GM18502 (cell line): ENCODE data around the gene LDHD.

Experiments used
- ATAC-seq: cut with Tn5 transposase; IDR thresholded peaks from one replicate; pipeline ENCODE4 v1.9.1; 2021; ENCODE audit warnings: mild to moderate bottlenecking; ENCODE audit not compliant: unreplicated experiment, poor library complexity

The LDHD gene

DNA sequence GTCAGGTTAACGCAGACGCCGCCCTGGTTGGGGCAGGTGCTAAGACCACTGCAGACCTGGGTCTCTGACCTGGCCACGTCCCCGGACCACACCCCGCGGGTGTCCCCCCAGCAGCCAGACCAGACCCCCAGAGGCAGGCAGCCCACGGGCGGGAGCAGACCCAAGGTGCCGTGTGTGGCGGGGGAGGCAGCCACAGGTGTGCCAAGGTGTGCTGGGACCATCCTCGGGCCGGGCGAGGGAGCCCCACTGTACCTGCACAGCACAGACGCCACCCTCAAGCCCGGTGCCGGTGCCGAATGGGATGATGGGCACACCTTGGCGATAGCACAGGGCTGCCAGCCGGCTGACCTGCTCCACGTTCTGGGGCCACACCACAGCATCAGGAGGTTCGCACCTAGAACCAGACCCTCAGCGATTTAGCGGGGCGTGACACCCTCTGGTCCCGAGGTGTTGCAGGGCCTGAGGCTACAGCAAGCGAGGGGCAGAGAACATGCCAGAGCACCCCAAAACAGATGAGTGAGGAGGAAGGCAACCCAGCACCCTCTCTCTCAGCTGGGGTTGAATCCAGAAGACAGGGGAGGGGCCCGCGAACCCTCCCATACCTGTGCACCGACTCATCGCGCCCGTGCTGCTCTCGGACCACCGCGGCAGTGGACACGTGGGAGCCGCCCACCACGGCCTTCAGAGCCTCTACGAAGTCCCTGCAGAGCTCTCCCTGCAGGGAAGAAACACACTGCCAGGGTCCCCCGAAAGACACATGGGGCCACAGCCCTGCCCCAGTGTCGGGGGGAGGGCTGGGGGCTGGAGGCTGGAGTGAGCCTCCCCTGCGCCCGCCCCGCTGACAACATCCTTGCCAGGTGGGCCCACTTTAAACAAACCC is 1.4 kb downstream of the LDHD start:
- ATAC-seq: no peak

DNA sequence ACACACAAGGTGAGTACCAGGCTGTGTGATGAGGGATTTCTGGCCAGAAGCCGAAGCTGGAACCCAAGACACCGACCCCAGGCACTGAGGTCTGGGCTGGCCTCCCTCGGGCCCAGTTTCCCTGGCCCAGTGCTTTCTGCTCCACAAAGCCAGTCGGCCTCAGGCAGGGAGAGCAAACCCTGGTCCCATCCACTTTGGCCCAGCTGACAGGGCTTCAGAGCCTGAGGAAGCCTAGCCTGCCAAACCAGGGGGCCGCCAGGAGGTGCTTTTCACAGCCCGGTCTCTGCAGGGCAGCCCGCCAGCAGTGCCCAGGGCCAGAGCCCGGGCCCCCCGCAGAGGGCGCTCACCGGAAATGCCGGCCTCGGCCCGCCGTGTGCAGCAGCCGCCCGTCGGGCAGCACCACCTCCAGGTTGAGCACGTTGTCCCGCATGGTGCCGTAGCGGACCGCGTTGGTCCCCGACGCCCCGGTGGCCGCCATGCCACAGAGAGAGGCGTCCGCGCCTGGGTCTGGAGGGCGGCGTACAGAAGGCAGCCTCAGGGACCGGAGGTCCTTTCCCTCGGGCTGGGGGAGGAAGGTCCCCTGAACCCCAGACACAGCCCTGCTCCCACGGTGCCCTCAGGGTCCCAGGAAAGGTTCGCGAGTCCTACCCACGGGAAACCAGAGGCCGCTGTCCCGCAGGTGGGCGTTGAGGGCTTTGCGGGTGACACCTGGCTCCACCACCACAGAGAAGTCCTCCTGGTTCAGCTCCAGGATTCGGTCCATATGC is 2.2 kb downstream of the LDHD start:
- no peak for ATAC-seq

DNA sequence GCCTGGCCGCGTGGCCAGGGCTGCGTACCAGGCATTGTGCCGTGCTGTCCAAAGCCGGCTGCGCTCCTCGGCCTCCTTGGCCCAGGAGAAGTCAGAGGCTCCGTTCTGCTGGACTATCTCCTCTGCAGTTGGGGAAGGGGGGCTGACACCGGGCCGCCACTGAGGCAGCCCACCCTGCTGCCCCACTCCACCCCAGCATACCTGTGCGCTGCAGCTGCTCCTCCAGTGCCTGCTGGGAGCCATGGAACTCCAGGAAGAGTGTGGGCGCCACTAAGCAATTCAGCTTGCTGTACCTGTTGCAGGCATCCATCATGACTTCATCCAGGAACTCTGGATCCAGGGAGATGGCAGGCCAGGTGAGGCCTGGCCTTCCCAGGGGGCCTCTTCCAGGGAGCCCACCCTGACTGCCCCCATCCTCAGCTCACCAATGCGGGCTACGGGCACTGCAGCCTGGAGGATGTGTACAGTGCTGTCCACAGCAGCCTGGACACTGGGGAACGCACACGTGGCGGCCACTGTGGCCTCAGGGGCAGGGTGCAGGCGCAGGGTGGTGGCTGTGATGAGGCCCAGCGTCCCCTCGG is 2.9 kb downstream of the LDHD start:
- no peak for ATAC-seq

DNA sequence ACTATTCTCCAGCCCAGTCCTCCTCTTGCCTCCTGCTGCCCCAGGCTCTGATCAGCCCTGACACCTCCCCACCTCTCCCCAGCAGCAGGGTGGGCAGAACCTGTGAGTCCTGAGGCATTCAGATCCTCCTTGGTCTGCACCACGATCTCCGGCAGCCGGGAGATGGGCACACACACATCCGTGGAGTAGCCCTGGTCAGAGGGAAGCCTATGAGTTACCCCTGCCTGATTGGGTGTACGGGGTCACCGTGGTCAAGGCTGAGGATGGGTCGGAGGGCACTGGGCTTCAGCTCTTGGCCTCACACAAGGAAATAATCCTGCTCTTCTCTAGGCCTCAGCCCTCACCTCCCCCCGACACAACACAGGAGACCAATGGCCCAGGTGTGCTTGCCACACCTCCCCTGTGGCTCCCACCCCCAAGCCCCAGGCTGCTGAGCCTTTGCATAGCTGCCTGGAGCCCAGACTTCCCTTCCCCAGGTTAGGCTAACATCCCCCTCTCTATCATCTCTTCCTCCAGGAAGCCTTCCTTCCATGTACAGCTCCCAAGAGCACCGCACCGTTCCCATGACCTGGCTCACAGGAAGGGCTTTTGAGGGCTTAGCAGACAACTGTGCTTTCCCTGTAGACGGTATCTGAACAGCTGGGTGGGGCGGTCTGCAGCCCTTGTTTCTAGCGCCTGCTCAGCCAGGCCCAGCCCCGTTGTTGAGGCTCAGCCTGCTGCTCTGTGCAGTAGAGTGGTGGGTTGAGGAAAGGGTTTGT is 3.7 kb downstream of the LDHD start:
- ATAC-seq: no peak

DNA sequence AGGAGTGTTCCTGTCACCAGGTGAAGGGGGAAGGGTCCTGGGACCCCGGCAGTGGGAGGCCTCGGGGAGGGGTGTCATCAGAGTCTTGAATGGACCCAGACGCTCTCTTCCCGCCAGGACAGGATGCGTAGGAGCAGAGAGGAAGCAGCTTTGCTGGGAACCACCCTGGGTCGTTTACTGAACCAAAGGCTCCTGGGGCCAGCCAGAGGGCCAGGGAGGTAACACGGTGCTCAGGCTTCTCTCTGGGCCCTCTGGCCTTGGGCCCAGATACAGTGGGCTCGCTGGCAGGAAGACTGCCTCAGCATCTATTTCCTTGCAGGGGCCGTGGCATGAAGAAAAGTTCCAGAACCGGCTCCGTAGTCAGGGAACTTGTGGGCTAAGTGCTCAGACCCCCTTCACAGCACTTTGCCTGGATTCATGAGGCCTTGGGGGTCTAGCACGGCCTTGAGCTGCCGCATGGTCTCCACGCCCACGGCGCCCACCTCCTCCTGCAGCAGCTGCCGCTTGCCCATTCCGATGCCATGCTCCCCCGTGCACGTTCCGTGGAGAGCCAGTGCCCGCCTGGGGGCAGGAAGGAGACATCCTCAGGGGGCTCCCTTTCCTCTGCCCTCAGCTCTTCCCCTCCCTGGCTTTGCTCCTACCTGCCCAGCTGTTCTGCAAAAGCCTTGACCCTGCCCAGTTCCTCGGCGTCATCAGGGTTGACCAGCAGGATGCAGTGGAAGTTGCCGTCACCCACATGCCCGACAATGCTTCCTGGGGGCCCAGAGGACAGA is 4.4 kb downstream of the LDHD start:
- no peak for ATAC-seq

DNA sequence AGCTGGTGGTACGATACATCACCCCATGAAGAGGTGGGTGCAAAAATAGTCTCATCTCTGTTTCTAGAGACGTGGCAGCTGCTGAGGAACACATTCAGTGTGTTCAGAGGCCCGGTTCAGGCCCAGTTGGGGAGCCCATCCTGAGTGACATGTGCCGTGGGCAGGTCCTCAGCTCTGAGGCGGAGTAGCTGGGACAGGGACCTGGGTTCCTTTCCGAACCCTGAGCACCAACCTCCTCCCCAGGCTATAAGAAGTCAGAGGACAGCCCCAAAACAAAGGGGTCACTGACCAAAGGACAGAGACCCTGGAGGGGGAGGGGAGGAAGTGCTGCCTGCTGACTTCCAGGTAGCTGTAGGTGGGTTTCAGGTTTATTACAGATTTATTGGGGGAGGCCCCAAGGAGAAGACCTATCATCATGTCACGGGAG is 5.1 kb downstream of the LDHD start:
- ATAC-seq: peak; percentile 3

DNA sequence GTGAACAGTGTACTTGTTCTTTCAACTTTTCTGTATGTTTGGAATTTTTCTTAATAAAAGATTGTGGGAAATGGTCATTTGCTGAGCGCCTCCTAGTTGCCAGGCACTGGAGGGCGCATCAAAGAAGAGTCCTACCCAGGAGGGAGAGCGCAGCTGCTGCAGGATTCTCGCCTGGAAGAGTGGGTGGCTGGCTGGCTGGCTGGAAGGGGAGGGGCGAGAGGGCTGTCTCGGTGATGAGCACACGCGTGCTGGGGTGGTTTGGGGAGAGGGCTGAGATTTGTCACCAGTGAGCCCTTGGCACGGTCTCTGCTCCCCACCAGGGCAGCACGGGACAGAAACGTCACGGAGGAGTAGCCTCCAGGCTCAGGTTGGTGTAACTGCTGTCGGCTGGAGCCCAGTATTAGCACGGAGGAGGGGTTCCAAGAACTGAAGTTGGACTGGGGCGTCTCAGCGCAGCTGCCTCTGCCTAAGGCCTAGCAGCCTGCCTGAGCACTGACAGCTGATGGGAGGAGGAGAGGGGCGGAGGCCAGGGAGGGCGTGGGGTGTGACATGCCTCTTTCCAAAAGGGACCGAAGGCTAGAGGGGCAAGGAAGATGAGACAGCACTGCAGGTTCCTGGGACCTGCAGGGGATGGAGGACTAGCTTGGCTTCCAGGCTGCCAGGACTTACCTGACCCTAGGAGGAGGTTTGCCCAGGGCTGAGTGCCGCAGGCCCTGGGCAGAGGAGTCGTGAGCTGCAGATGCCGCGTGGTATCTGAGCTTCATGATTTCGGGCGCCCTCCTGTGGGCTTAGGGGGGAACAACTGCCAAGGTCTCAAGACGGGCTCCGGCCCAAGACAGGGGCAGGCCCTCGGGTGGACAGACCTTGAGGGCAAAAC is 5.7 kb downstream of the LDHD start:
- ATAC-seq: peak; percentile 74

DNA sequence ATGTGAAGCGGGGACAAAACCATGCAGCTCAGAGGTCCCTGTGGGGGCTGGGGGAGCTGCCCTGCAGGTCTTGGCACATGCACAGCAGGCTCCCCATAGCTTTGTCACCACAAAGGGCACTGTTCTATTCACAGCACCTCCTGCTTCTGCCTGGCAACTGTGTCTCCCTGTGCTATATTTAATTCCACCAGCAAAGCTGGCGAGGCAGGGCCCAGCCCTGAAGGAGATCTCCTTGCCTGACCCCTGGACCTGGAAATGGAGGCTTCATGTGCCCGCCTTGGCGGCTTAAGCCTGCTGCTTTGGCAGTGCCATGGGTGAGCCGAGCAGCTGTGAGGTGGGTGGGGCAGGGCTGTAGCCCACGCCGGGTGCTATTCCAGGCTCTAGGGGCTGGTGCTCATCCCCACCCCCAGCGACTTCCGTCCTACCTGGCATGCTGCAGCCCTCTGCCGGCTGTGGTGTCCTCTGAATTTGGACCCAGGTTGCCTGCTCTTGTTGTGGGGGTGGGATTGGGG is 6.8 kb downstream of the LDHD start:
- no peak for ATAC-seq

DNA sequence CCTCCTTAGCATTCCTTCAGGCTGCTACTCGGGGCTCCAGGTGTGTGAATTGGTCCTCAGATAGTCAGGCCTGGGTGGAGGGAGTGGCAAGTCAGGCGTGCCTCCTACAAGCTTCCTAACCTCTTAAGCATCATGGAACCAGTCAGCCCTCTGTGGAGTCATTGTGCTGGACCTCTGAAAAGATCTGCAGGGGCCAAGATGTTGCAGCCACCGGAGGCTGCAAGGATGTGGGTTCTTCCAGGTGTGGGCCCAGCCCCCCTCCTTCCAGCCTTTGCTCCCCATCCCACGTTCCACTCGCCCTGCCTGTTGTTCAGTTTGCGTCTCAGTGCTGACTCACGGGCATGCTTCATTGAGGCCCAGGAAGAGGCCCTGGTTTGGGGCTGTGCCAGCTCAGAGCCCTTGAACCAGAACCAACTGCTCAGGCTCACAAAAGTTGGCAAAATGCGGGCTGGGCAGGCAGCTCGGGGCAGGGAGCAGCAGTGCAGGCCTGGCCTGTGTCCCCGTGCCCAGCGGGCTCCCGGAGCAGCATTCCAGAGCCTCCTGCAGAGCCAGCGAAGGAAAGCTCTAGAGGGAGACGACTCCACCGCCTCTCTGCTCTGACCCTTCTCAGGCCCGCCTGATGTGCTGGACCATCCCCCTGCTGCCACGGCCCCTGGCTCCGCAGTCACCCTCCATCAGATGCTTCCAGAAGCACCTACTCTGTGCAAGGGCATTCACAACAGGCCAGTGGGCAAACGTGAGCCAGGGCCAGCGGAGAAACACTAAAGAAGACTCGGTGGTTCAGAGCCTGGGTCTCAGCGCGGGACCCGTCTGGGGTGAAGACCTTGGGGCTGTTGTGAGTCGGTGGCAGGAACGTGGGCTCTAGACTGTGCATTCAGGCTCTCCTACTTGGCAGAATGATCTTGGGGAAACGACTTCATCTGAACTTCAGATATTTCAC is 7.5 kb downstream of the LDHD start:
- peak; percentile 30 for ATAC-seq

DNA sequence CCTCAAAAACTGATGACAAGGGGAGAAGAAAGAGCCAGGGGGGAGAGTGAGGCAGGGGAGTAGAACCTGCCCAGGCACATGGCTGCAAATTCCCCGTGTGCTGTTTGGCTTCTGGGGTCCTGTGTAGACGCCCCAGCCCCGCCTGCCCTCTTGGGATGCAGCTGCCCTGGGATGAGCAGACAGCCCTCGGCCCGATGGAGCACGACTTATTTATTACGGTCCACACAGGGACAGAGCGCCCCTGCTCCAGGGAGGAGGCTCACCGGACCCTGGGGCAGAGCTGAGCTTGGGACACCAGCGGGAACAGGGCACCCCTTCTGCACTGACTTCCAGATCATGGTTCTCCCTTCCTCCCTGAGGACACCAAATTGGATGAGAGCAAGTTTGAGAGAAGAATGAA is 9.1 kb downstream of the LDHD start:
- no peak for ATAC-seq

DNA sequence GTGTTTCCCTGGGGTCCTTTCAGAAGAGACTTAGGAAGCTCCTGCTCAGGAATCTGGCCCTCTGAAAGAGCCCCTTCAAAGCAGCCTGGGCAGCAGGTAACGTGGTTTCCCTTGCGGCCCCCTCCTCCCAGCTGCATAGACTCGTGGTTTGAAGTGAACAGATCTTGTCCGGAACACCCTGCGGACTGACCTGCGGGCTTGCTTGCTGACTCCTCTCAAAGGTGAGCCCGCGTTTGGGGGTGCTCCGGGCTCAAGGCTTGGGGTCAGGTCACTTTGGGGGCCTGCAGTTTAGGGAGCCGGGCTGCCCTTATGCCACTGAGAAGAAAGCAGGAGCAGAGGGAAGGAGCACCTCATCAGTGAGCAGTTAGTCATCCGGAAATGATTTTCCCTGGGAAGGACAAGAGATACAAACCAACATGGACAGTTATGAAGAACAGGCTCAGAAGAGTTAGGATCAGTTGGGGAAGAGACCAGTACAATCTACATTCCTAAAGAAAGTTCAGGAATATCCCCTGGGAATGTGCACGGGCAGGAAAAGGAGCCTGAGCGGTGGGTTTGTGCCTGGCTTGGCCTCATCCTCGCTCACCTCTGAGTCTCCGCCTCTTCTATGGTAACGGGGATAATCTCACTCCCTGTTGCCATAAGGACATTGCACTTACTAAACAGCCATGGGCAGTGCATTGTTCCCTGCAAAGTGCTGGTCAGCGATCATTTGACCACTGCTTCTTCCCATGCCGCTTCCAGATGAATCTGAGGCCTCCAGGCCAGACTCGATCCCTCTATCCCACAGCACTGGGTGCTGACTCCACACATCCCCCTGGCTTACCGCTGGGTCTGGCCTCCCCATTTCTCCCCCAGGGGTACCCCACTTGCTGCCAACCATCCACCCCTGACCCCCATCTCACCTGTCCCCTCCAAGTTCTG is 10.0 kb downstream of the LDHD start:
- ATAC-seq: no peak

DNA sequence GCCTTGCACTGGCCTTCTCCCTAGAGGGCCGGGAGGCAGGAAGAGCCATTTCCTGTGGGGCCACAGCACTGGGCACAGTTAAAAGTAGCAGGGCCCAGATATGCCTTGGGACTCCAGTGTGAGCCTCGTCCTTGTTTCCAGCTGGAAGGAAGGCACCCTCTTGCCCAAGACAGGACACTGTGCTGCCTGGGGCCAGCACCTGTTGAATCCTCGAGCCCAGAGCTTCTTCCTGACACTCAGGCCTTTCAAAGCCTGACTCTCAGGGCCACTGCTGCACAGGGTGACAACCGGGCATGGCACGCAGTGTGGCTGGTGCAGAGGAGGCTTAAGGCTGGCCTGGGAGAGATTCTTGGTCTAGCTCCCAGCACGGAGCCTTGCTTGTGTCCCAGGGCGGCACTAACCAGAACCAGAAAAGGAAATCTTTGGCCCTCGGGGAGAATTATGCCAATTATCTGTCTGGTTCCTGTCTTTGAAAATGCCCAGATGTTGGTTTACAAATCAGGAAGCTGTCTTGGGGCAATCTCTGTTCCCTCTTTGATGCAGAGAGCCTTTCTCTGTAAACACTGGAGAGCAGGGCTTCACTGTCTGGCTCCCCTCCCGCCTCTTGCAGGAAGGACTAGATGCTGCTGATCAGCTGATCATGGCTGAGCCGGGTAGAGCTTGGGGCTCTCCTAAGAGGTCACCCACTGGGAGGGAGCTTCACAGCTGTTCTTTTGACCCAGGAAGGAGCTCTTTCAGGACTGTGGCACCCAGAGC is 11.1 kb downstream of the LDHD start:
- ATAC-seq: no peak

DNA sequence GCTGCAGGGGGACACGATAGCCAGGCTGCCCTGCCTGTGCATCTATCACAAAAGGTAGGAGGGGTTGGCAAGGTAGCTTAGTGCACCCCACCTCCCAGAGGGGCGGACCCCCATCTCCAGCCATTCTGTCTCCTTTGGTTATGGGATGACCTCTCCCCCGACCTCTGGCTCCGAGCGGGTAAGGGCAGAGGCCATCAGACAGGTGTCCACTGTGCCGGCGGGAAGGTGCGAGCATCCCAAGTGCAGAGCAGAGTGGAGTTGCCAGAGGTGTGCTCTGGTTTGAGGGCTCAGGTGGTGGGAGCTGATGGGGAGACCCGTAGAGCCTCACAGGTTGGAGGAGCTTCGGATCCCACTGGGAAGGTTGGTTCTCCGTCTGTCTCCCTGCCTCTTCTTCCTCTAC is 11.7 kb downstream of the LDHD start:
- no peak for ATAC-seq

DNA sequence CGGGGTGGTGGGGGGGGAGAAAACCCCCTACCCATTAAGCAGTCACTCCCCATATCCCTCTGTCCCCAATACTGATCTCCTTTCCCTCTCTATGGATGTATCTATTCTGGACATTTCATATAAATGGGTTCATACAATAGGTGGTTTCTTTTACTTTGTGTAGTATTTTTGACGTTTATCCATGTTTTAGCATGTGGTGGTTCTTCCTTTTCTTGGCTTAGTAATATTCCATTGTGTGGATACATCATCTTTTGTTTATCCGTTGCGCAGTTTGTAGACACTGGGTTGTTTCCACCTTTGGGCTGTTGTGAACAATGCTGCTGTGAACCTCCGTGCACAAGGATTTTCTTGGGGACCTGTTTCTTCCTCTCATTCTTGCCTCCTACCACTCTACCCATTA is 12.6 kb downstream of the LDHD start:
- no peak for ATAC-seq

DNA sequence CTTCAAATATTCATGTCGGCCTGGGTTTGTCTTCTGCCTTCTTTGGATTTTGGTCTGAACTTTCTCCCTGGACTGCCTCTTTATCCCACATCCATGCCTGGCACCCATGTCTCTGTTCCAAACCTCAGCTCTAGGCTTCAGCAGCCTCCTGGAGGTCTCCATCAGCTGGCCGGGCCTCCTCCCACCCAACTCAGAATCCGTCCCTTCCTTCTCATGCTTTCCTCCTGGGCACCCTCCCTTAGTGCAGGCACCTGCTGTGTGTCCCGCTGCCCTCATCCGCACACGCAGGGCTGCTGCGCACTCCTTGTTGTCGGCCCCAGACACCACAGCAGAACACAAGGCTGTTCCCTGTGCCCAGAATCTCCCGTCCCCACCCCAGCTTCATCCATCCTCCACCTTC is 14.0 kb downstream of the LDHD start:
- no peak for ATAC-seq

DNA sequence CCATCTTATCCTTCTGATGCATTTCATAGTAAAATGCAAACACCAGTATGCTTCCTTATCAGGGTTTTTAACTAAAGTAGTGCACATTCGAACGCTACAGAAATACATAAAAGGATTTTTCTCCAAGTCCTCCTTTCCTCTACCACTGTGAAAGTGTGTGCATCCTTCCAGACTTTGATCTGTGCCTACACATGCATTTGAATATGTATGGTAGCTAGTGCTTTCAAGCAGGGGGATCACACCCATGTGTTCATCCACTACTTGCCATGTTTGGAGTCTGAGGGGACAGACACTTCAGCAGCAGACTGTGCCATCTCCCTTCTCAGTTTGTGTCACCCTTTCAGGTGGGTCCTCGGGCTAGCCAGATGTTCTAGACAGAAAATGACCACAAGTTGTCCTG is 14.9 kb downstream of the LDHD start:
- no peak for ATAC-seq
